ENCODE data around the gene MYH9.

MYH9 gene

GRCh38 chr22:36343720-36344105 lies 44.1 kb downstream of the MYH9 start:
- peaks cover 49% of the 10 kb centered on the region for H3K36me3 ChIP-seq
- TF ChIP-seq CTCF (IDR thresholded peaks at IDR 0.05; ENCODE audit: low read depth, low read length), result no peak
- H3K27me3 ChIP-seq (ENCODE audit: insufficient read depth, low read depth, severe bottlenecking), result no peaks in the 10 kb centered on the region
- no peaks in the 10 kb centered on the region for H3K9me3 ChIP-seq (ENCODE audit: severe bottlenecking)
- no peak for DNase-seq
- H3K4me3 ChIP-seq (ENCODE audit: low read depth, low read length), result no peak overlapping the region
- no peak overlapping the region for H3K27ac ChIP-seq

GRCh38 chr22:36343070-36343719 lies 44.6 kb downstream of the MYH9 start:
- Histone ChIP-seq H3K36me3 (peaks cover 49% of the 10 kb centered on the region), H3K4me3 (ENCODE audit: low read depth, low read length) (no peak overlapping the region), H3K9me3 (ENCODE audit: severe bottlenecking) (no peaks in the 10 kb centered on the region), H3K27me3 (ENCODE audit: insufficient read depth, low read depth, severe bottlenecking) (no peaks in the 10 kb centered on the region), H3K27ac (no peak overlapping the region)
- no peak for TF ChIP-seq CTCF (IDR thresholded peaks at IDR 0.05; ENCODE audit: low read depth, low read length)
- no peak for DNase-seq

GRCh38 chr22:36341640-36342041 lies 46.1 kb downstream of the MYH9 start:
- H3K27ac ChIP-seq, result no peak overlapping the region
- no peak for DNase-seq
- peaks cover 57% of the 10 kb centered on the region for H3K36me3 ChIP-seq

GRCh38 chr22:36340621-36341020 lies 47.1 kb downstream of the MYH9 start:
- H3K4me3 ChIP-seq (ENCODE audit: low read depth, low read length), result no peak overlapping the region
- H3K36me3 ChIP-seq, result peaks cover 62% of the 10 kb centered on the region
- peak; percentile 19 for DNase-seq
- TF ChIP-seq CTCF (IDR thresholded peaks at IDR 0.05; ENCODE audit: low read depth, low read length), result 0 out of 2 replicates have a peak, but pooled peaks have one; percentile 8
- no peak overlapping the region for H3K27ac ChIP-seq
- no peaks in the 10 kb centered on the region for H3K9me3 ChIP-seq (ENCODE audit: severe bottlenecking)
- H3K27me3 ChIP-seq (ENCODE audit: insufficient read depth, low read depth, severe bottlenecking), result no peaks in the 10 kb centered on the region

More at GRCh38 chr22:36341640-36342041, 46.1 kb downstream of the MYH9 start:
- Histone ChIP-seq H3K4me3 (ENCODE audit: low read depth, low read length) (no peak overlapping the region), H3K9me3 (ENCODE audit: severe bottlenecking) (no peaks in the 10 kb centered on the region), H3K27me3 (ENCODE audit: insufficient read depth, low read depth, severe bottlenecking) (no peaks in the 10 kb centered on the region)
- TF ChIP-seq CTCF (IDR thresholded peaks at IDR 0.05; ENCODE audit: low read depth, low read length), result no peak

- Histone ChIP-seq H3K9me3 (ENCODE audit: severe bottlenecking) (no peaks in the 10 kb centered on the region), H3K4me3 (ENCODE audit: low read depth, low read length) (no peak overlapping the region), H3K27me3 (ENCODE audit: insufficient read depth, low read depth, severe bottlenecking) (no peaks in the 10 kb centered on the region), H3K27ac (no peak overlapping the region), H3K36me3 (peaks cover 57% of the 10 kb centered on the region)
- DNase-seq, result no peak
- TF ChIP-seq CTCF (IDR thresholded peaks at IDR 0.05; ENCODE audit: low read depth, low read length), result no peak
These were observed 48.3 kb downstream of the MYH9 start for GRCh38 chr22:36339171-36340065.

Measured in WERI-Rb-1 (cell line).